GM12878 (cell line): ENCODE measurements around the gene CHRDL1. TPM values are rescaled to one million over a fixed set of nuclear protein-coding genes. Genes with fewer than 3 reads are reported as not detected.

Experiments
- ATAC-seq: fragments of 200-7000 bp; cut with Tn5 transposase; 3 replicates; pipeline ENCODE4 v1.9.1; 2020; ENCODE audit warnings: mild to moderate bottlenecking, moderate library complexity
- BruUV-seq: library from RNA; stranded (reverse); fragments of 400-500 nt; replicated peaks from 2 replicates; lab custom pipeline; 2021; lab: Mats Ljungman, UMichigan
- CTCF ChIA-PET: fragments of 300-600 bp; sonication (Branson Sonifier 250); formaldehyde crosslinking; extraction: SDS; loops from one replicate; lab custom pipeline; 2021; ENCODE audit warnings: inconsistent platforms; lab: Yijun Ruan, JAX
- POLR2A ChIA-PET: fragments of 350-600 bp; formaldehyde crosslinking; extraction: SDS; loops from one replicate; lab custom pipeline; 2021; ENCODE audit warnings: inconsistent platforms; lab: Charles Lee
- RAD21 ChIA-PET: fragments of 300-600 bp; sonication (Branson Sonifier 250); formaldehyde crosslinking; loops from one replicate; lab custom pipeline; 2023; ENCODE audit warnings: antibody characterized with exemption; ENCODE audit not compliant: unreplicated experiment; lab: Charles Lee
- SMC1A ChIA-PET: fragments of 300-600 bp; sonication (Branson Sonifier 250); formaldehyde crosslinking; loops from one replicate; lab custom pipeline; 2023; ENCODE audit not compliant: unreplicated experiment, uncharacterized antibody; lab: Charles Lee
- DNase-seq: peaks from one replicate; pipeline ENCODE4 v3.0.0-alpha.2; 2011; ENCODE audit warnings: low read depth, low spot score
- FAIRE-seq: peaks from 3 replicates; lab custom pipeline; 2011; peaks lifted over from hg19 to GRCh38; lab: Jason Lieb, UNC
- H2AFZ ChIP-seq: 2 replicates; pipeline ENCODE4 v1.6.0; 2011; ENCODE audit warnings: low read depth, low read length, control low read depth; ENCODE audit not compliant: control insufficient read depth
- H3K27ac ChIP-seq: 2 replicates; pipeline ENCODE4 v1.5.1; 2011; ENCODE audit warnings: control low read depth; ENCODE audit not compliant: control insufficient read depth, insufficient read depth
- H3K27me3 ChIP-seq, 2 experiments: replicated peaks in 1 of 2; 2 replicates each; pipeline versions ENCODE4 v1.6.0 to v1.6.1; 2011; ENCODE audit warnings: low read length in 1 of 2; ENCODE audit not compliant: control insufficient read depth in 2 of 2, insufficient read depth in 2 of 2
- H3K36me3 ChIP-seq, 2 experiments: 2 replicates each; pipeline ENCODE4 v1.5.1; 2011; ENCODE audit warnings: low read length in 1 of 2; ENCODE audit not compliant: control insufficient read depth in 2 of 2, insufficient read depth in 2 of 2
- H3K4me1 ChIP-seq: 2 replicates; pipeline ENCODE4 v1.6.1; 2011; ENCODE audit warnings: mild to moderate bottlenecking, low read length, moderate library complexity, mixed read lengths; ENCODE audit not compliant: control insufficient read depth, insufficient read depth
- H3K4me2 ChIP-seq: 2 replicates; pipeline ENCODE4 v1.6.0; 2011; ENCODE audit warnings: control low read depth; ENCODE audit not compliant: control insufficient read depth, insufficient read depth
- H3K4me3 ChIP-seq: fragments of 200-600 bp; sonication (generic); 2 replicates; pipeline ENCODE4 v1.5.1; 2016
- H3K79me2 ChIP-seq: 2 replicates; pipeline ENCODE4 v1.6.0; 2011; ENCODE audit warnings: low read length; ENCODE audit not compliant: control insufficient read depth, insufficient read depth
- H3K9ac ChIP-seq: 2 replicates; pipeline ENCODE4 v1.8.0; 2011; ENCODE audit warnings: low read length, control low read depth, mixed read lengths; ENCODE audit not compliant: control insufficient read depth, insufficient read depth
- H3K9me3 ChIP-seq: replicated peaks from 3 replicates; pipeline ENCODE4 v1.5.1; 2011; ENCODE audit warnings: mild to moderate bottlenecking, low read length; ENCODE audit not compliant: control insufficient read depth, insufficient read depth
- H4K20me1 ChIP-seq: 2 replicates; pipeline ENCODE4 v1.6.0; 2011; ENCODE audit not compliant: control insufficient read depth, insufficient read depth
- CEBPB ChIP-seq, 2 experiments: fragments of 150-350 bp in 1 of 2; IDR thresholded peaks; 2 replicates each; pipeline ENCODE4 v1.6.1; 2012 to 2014; ENCODE audit warnings: low read depth in 2 of 2, low read length in 2 of 2, borderline replicate concordance in 1 of 2, inconsistent platforms in 1 of 2
- FOS ChIP-seq: IDR thresholded peaks from 3 replicates; pipeline ENCODE4 v1.6.1; 2011; ENCODE audit warnings: borderline replicate concordance; ENCODE audit not compliant: insufficient read length; ENCODE audit errors: extremely low read depth
- GATAD2B ChIP-seq: fragments of 450-650 bp; conservative IDR thresholded peaks from 2 replicates; pipeline ENCODE4 v1.6.1; 2017; ENCODE audit warnings: low read depth, mild to moderate bottlenecking, moderate library complexity
- IKZF2 ChIP-seq, 2 experiments: fragments of 450-650 bp; IDR thresholded peaks; 2 replicates each; pipeline ENCODE4 v1.6.1; 2017; ENCODE audit warnings: mild to moderate bottlenecking in 2 of 2, moderate library complexity in 2 of 2
- KLF5 ChIP-seq: fragments of 450-650 bp; IDR thresholded peaks from 2 replicates; pipeline ENCODE4 v1.6.1; 2014; ENCODE audit warnings: mild to moderate bottlenecking; ENCODE audit not compliant: partially characterized antibody
- MTA2 ChIP-seq: fragments of 450-650 bp; IDR thresholded peaks from 2 replicates; pipeline ENCODE4 v1.6.1; 2016; ENCODE audit warnings: low read depth, mild to moderate bottlenecking, moderate library complexity
- POLR2A ChIP-seq: IDR thresholded peaks from 2 replicates; pipeline ENCODE4 v1.6.1; 2011; ENCODE audit warnings: low read depth, mild to moderate bottlenecking, low read length
- POLR2AphosphoS5 ChIP-seq: IDR thresholded peaks from 2 replicates; pipeline ENCODE4 v1.6.1; 2011; ENCODE audit warnings: mild to moderate bottlenecking, low read length, inconsistent platforms
- ZNF207 ChIP-seq: fragments of 450-650 bp; IDR thresholded peaks from 2 replicates; pipeline ENCODE4 v1.6.1; 2014; ENCODE audit warnings: antibody characterized with exemption, mild to moderate bottlenecking, borderline replicate concordance
- ZZZ3 ChIP-seq: IDR thresholded peaks from 2 replicates; pipeline ENCODE4 v1.6.1; 2011; ENCODE audit warnings: low read depth; ENCODE audit not compliant: control insufficient read depth, insufficient read length
- WGBS: methylation state at CpG from one replicate; pipeline ENCODE4 v1.1.6; 2016; ENCODE audit warnings: low lambda C conversion rate; ENCODE audit not compliant: insufficient replicate concordance, insufficient coverage; ENCODE audit errors: missing lambda C conversion rate; 5-methylcytosine and 5-hydroxymethylcytosine counted together
- in situ Hi-C: fragments of 300-500 bp; cut with MboI; formaldehyde crosslinking; loops from 9 replicates; pipeline ENCODE4 v1.14.3; 2018; ENCODE audit warnings: mixed read lengths
- intact Hi-C: fragments of 100-400 bp; cut with micrococcal nuclease; formaldehyde crosslinking; loops from one replicate; pipeline ENCODE4 v1.14.2; 2022; ENCODE audit not compliant: unreplicated experiment
- polyA plus RNA-seq, 11 experiments: library from polyadenylated mRNA; depleted of rRNA in 4 of 11; unstranded in 6 of 11; stranded (reverse) in 5 of 11; fragments of >200 nt; fragmentation: Nextera tagmentation in 4 of 11; fragmentation: Illumina TruSeq in 1 of 11; extraction: Ambion mirVana in 4 of 11; extraction: Trizol in 1 of 11; gene quantifications; 1 replicate in 1 of 11; 2 replicates in 10 of 11; pipeline versions ENCODE4 v1.2.1 to v1.2.3, GENCODE V29; 2011 to 2016; ENCODE audit warnings: inconsistent platforms in 2 of 11, missing spikeins in 2 of 11, low read depth in 1 of 11
- total RNA-seq, 4 experiments: library from RNA; depleted of rRNA in 3 of 4; stranded (reverse); fragments of >200 nt in 3 of 4; fragmentation: Illumina TruSeq in 1 of 4; extraction: Trizol in 1 of 4; gene quantifications; 2 replicates each; pipeline versions ENCODE4 v1.2.1 to v1.2.3, GENCODE V29; 2013 to 2021

Gene CHRDL1
- total and polyA plus RNA-seq, 10 of the 15 experiments (the other 5 are each of a cell fraction or from before 2014, with no cell fraction given), result 0.05 to 0.47 (median 0.25) TPM

DNA sequence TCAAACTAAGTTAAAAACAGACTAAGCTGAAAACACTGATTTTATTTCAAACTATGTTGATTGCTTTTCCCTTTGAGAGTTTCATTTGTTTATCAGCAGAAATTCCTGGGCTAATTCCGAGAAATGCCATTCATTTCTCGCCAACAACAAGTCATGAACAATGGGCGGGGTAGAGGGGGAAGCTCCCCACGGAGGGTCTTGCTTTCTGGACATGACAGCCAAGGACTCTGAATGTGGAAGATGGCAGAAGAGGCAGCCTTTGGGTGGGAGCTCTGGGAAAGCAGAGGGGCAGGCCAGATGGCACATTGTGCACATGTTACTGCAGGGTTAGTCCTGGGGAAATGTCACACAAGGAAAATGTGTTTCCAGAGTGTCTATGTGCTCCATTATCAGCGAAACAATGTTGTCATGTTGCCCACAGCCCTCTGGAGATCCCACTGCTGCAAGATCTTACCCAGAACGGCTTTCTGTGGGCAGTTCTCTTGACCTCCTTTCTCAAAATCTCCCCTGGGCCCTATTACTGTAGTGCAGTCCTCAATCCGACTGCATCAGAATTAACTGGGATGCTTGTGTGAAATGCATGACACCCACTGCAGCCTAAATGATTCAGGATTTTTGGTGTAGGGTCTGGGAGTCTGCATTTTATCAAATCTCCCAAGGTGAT, 45.0 kb downstream of the CHRDL1 start:
- BruUV-seq, result no TSS peak
- ChIA-PET SMC1A (interaction anchor here (1.0 to 1.1 kb wide), 2 partner anchors 13 to 96 kb away, joined by 3 read pairs; no protein-coding TSS in a partner anchor), CTCF (interaction anchor here (0.6 kb wide), 1 partner anchor 231 kb away, joined by 3 read pairs; no protein-coding TSS in a partner anchor), RAD21 (no interaction called here), POLR2A (interaction anchor here (0.6 kb wide), 1 partner anchor 528 kb away, joined by 3 read pairs; no protein-coding TSS in a partner anchor)
- WGBS, result 5% methylated on average over 7 of the region's 7 CpGs
- Histone ChIP-seq H3K27ac (no peak overlapping the region), H3K27me3 (no peaks in the 10 kb centered on the region), H3K4me1 (no peaks in the 10 kb centered on the region), H4K20me1 (no peaks in the 10 kb centered on the region), H3K9ac (no peak overlapping the region), H3K4me2 (no peak overlapping the region), H3K9me3 (no peaks in the 10 kb centered on the region), H3K4me3 (no peak overlapping the region), H3K79me2 (no peaks in the 10 kb centered on the region), H2AFZ (no peak overlapping the region), H3K36me3 (no peaks in the 10 kb centered on the region)
- ATAC-seq (no peak), FAIRE-seq (no peak), DNase-seq (no peak)
- TF ChIP-seq MTA2, result no peak
- no peak for TF ChIP-seq ZZZ3
- TF ChIP-seq KLF5, result no peak
- no peak for TF ChIP-seq IKZF2 (IDR thresholded peaks at IDR 0.05)
- no peak for TF ChIP-seq POLR2A
- TF ChIP-seq CEBPB (IDR thresholded peaks at IDR 0.05; ENCODE audit: borderline replicate concordance in 1 of 2, low read depth in 2 of 2, low read length in 2 of 2), result no peak
- TF ChIP-seq ZNF207, result no peak
- TF ChIP-seq POLR2AphosphoS5, result no peak
- TF ChIP-seq GATAD2B, result no peak
- TF ChIP-seq FOS, result no peak
- intact Hi-C loops, result no loop called here
- in situ Hi-C loops, result no loop called here
